B cell (primary cell): ENCODE measurements around the gene PER1. TPM values are rescaled to one million over a fixed set of nuclear protein-coding genes. Genes with fewer than 3 reads are reported as not detected.
A peak's percentile ranks its signal among the peaks of the same experiment; 100 is the strongest.

Experiments
- ATAC-seq: fragments of 200-7000 bp; cut with Tn5 transposase; one replicate; pipeline ENCODE4 v1.10.0; 2021; ENCODE audit warnings: low read depth, mild to moderate bottlenecking, moderate number of reproducible peaks, moderate library complexity
- CTCF ChIA-PET: fragments of 350-600 bp; sonication (Branson Sonifier 250); formaldehyde crosslinking; loops from one replicate; lab custom pipeline; 2021; ENCODE audit warnings: antibody characterized with exemption, inconsistent platforms; lab: Charles Lee
- POLR2A ChIA-PET: fragments of 350-600 bp; sonication (Branson Sonifier 250); formaldehyde crosslinking; loops from one replicate; lab custom pipeline; 2021; ENCODE audit warnings: antibody characterized with exemption; lab: Charles Lee
- DNase-seq: peaks from one replicate; pipeline ENCODE4 v3.0.0; 2013
- H2AFZ ChIP-seq: 2 replicates; pipeline ENCODE4 v1.6.1; 2012; ENCODE audit warnings: mild to moderate bottlenecking, low read depth, low read length; ENCODE audit not compliant: insufficient read depth, poor library complexity, severe bottlenecking
- H3K27ac ChIP-seq, 2 donors: 1 replicate in 1 of 2; 2 replicates in 1 of 2; pipeline ENCODE4 v1.5.1; 2012 to 2013; ENCODE audit warnings: low read length in 2 of 2, mild to moderate bottlenecking in 2 of 2, moderate library complexity in 1 of 2
- H3K27me3 ChIP-seq, 4 experiments: fragments of 200-600 bp in 1 of 4; sonication (generic) in 1 of 4; replicated peaks in 1 of 4; 1 replicate in 2 of 4; 2 replicates in 2 of 4; pipeline versions ENCODE4 v1.6.1 to v1.7.0; 2013 to 2016; ENCODE audit warnings: low read length in 3 of 4, mild to moderate bottlenecking in 2 of 4, mixed read lengths in 1 of 4, moderate library complexity in 1 of 4; ENCODE audit not compliant: insufficient read depth in 4 of 4, control insufficient read depth in 3 of 4; ENCODE audit errors: control extremely low read depth in 1 of 4
- H3K36me3 ChIP-seq, 2 experiments: replicated peaks in 1 of 2; 1 replicate in 1 of 2; 2 replicates in 1 of 2; pipeline versions ENCODE4 v1.6.1 to v1.7.1; 2013; ENCODE audit warnings: low read length in 1 of 2; ENCODE audit not compliant: insufficient read depth in 2 of 2, control insufficient read depth in 1 of 2; ENCODE audit errors: control extremely low read depth in 1 of 2, extremely low read depth in 1 of 2
- H3K4me1 ChIP-seq, 2 donors: fragments of 200-600 bp in 1 of 2; sonication (generic) in 1 of 2; 1 replicate in 1 of 2; 2 replicates in 1 of 2; pipeline versions ENCODE4 v1.5.1 to v1.6.1; 2013 to 2017; ENCODE audit warnings: low read length in 2 of 2; ENCODE audit not compliant: control insufficient read depth in 2 of 2, insufficient read depth in 2 of 2
- H3K4me2 ChIP-seq: replicated peaks from 2 replicates; pipeline ENCODE3; 2012; ENCODE audit warnings: mild to moderate bottlenecking, low read depth, low read length; ENCODE audit not compliant: poor library complexity, severe bottlenecking
- H3K4me3 ChIP-seq, 5 experiments: fragments of 200-600 bp in 1 of 5; sonication (generic) in 1 of 5; 1 replicate in 3 of 5; 2 replicates in 2 of 5; pipeline versions ENCODE4 v1.5.1 to v1.7.0; 2011 to 2016; ENCODE audit warnings: low read length in 4 of 5, mild to moderate bottlenecking in 4 of 5, low read depth in 2 of 5, control low read depth in 1 of 5, moderate library complexity in 1 of 5; ENCODE audit not compliant: insufficient read depth in 1 of 5; ENCODE audit errors: control extremely low read depth in 1 of 5, extremely low read depth in 1 of 5
- H3K79me2 ChIP-seq: fragments of 200-600 bp; sonication (generic); one replicate; pipeline ENCODE4 v1.6.0; 2016; ENCODE audit warnings: low read length; ENCODE audit not compliant: control insufficient read depth, insufficient read depth
- H3K9ac ChIP-seq: fragments of 200-600 bp; sonication (generic); 2 replicates; pipeline ENCODE4 v1.6.1; 2017; ENCODE audit warnings: mild to moderate bottlenecking, low read length, moderate library complexity
- H3K9me3 ChIP-seq, 3 donors: one replicate each; pipeline versions ENCODE4 v1.6.1 to v1.7.1; 2013; ENCODE audit warnings: low read length in 2 of 3; ENCODE audit not compliant: control insufficient read depth in 2 of 3, insufficient read depth in 1 of 3; ENCODE audit errors: control extremely low read depth in 1 of 3
- H4K20me1 ChIP-seq: 2 replicates; pipeline ENCODE4 v1.6.0; 2012; ENCODE audit warnings: mild to moderate bottlenecking, low read length; ENCODE audit not compliant: insufficient read depth, control insufficient read depth, poor library complexity, severe bottlenecking
- H3K27ac Mint-ChIP-seq: one replicate; pipeline ENCODE4 v1.8.0; 2021; ENCODE audit warnings: mixed read lengths
- H3K27me3 Mint-ChIP-seq: one replicate; pipeline ENCODE4 v1.8.0; 2021; ENCODE audit warnings: mixed read lengths
- H3K4me1 Mint-ChIP-seq: one replicate; pipeline ENCODE4 v1.8.0; 2021; ENCODE audit warnings: mixed read lengths
- H3K4me3 Mint-ChIP-seq: one replicate; pipeline ENCODE4 v1.8.0; 2021; ENCODE audit warnings: mixed read lengths
- H3K9me3 Mint-ChIP-seq: one replicate; pipeline ENCODE4 v1.8.0; 2022; ENCODE audit warnings: mixed read lengths; ENCODE audit not compliant: insufficient read depth
- CTCF ChIP-seq: fragments of 200-600 bp; IDR thresholded peaks from one replicate; pipeline ENCODE4 v1.8.0; 2022; ENCODE audit warnings: antibody characterized with exemption, mild to moderate bottlenecking
- EZH2 ChIP-seq: IDR thresholded peaks from 2 replicates; pipeline ENCODE4 v1.6.1; 2012; ENCODE audit warnings: borderline replicate concordance, low read depth, mild to moderate bottlenecking, moderate library complexity, low read length; ENCODE audit not compliant: insufficient read depth, poor library complexity, severe bottlenecking
- WGBS: methylation state at CpG from one replicate; pipeline ENCODE4 v1.1.5; 2013; ENCODE audit warnings: missing lambda C conversion rate; ENCODE audit not compliant: insufficient coverage; 5-methylcytosine and 5-hydroxymethylcytosine counted together
- intact Hi-C: fragments of 100-400 bp; cut with micrococcal nuclease; formaldehyde crosslinking; loops from one replicate; pipeline ENCODE4 v1.10.0; 2022
- polyA plus RNA-seq: library from polyadenylated mRNA; depleted of rRNA; stranded (reverse); fragments of >200 nt; gene quantifications from 2 replicates; pipeline ENCODE4 v1.2.3, GENCODE V29; 2012
- total RNA-seq, 2 donors: library from RNA; stranded (reverse); fragments of 120-200 nt in 1 of 2; gene quantifications; 1 replicate in 1 of 2; 2 replicates in 1 of 2; pipeline versions ENCODE4 v1.2.3 to v1.2.4, GENCODE V29; 2013 to 2022

The PER1 gene
- total and polyA plus RNA-seq, 2 donors (not counting 1 experiment from before 2014, with no cell fraction given) = 120 to 176 TPM

- Mint-ChIP-seq H3K9me3 (no peaks in the 10 kb centered on the region), H3K4me3 (peak overlapping the region; percentile 94), H3K27ac (peak overlapping the region; percentile 97), H3K4me1 (peaks cover 65% of the 10 kb centered on the region), H3K27me3 (peaks cover 58% of the 10 kb centered on the region)
- Histone ChIP-seq H4K20me1 (peaks cover 30% of the 10 kb centered on the region), H3K9ac (peak overlapping the region; percentile 72), H3K27ac (peak overlapping the region in 1 of 2 donors; percentile 34), H3K27me3 (peaks cover 0 to 73% (median 45%) of the 10 kb centered on the region in 4 experiments), H3K79me2 (no peaks in the 10 kb centered on the region), H3K4me3 (peak overlapping the region; percentile 66 to 85 (median 70)), H3K4me2 (peak overlapping the region; percentile 91), H3K9me3 (peaks cover 0 to 25% (median 0%) of the 10 kb centered on the region in 3 donors), H3K36me3 (no peaks in the 10 kb centered on the region), H2AFZ (no peak overlapping the region), H3K4me1 (peaks cover 61 to 69% of the 10 kb centered on the region in 2 donors)
- POLR2A ChIA-PET = interaction anchor here (0.6 to 3.1 kb wide), 16 partner anchors 18 to 570 kb away, joined by 3 to 23 read pairs (median 6); partner anchors contain the start of genes CTC1 and VAMP2
- intact Hi-C loops = loop anchor here (1.0 to 5.0 kb wide), 8 partner anchors 18 to 181 kb away; no protein-coding TSS in a partner anchor
- TF ChIP-seq EZH2 = no peak
- TF ChIP-seq CTCF = no peak
- ATAC-seq (peak; percentile 48), DNase-seq (peak; percentile 95)
- CTCF ChIA-PET = interaction anchor here (0.7 to 20.5 kb wide), 31 partner anchors 8 to 297 kb away, joined by 3 to 360 read pairs (median 8); partner anchors contain the start of genes AURKB, BORCS6, CTC1 and PER1
- 2% methylated on average over 17 of the region's 28 CpGs for WGBS
Measured at GRCh38 chr17:8119581-8120519, 32.4 kb downstream of the PER1 start.
